CD4-positive, alpha-beta T cell treated with Interleukin-17A for 1 hour (primary cell): Measurements from ENCODE around the gene MAK.
A peak's percentile ranks its signal among the peaks of the same experiment; 100 is the strongest.

Experiments used
- DNase-seq: peaks from one replicate; pipeline ENCODE4 v3.0.0-alpha.2; 2020

Gene MAK

GRCh38 chr6:10721850-10722569 is 116.3 kb downstream of the MAK start:
- no peak for DNase-seq

GRCh38 chr6:10720960-10721849 is 117.1 kb downstream of the MAK start:
- DNase-seq, result peak; percentile 26

DNA sequence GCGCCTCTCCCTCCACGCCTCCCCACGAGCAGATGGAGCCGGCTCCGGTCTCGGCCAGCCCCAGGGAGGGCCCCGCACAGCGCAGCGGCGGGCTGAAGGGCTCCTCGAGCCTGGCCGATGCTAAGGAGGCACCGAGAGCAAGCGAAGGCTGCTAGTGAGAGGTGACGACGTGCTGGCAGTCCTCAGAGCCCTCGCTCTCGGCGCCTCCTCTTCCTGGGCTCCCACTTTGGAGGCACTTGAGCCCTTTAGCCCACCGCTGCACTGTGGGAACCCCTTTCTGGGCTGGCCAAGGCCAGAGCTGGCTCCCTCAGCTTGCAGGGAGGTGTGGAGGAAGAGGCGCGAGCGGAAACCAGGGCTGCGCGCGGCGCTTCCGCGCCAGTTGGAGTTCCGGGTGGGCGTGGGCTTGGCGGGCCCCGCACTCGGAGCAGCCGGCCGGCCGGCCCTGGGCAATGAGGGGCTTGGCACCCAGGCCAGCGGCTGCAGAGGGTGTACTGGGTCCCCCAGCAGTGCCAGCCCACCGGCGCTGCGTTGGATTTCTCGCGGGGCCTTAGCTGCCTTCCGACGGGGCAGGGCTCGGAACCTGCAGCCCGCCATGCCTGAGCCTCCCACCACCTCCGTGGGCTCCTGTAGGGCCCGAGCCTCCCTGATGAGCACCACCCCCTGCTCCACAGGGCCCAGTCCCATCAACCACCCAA is 117.9 kb downstream of the MAK start:
- peak; percentile 60 for DNase-seq

GRCh38 chr6:10719964-10720264 is 118.4 kb downstream of the MAK start:
- no peak for DNase-seq

GRCh38 chr6:10719296-10719963 is 118.9 kb downstream of the MAK start:
- peak; percentile 72 for DNase-seq

GRCh38 chr6:10713962-10714361 is 124.4 kb downstream of the MAK start:
- no peak for DNase-seq
